HUES64 (cell line): Measurements from ENCODE around the gene CENPU.

Experiments
- H3K27ac ChIP-seq: 2 replicates; pipeline ENCODE4 v1.7.0; 2013; ENCODE audit warnings: low read depth, low read length, inconsistent platforms
- H3K27me3 ChIP-seq: 2 replicates; pipeline ENCODE4 v1.6.1; 2013; ENCODE audit warnings: mild to moderate bottlenecking, low read length; ENCODE audit not compliant: insufficient read depth
- H3K36me3 ChIP-seq: 2 replicates; pipeline ENCODE4 v1.6.1; 2013; ENCODE audit warnings: mild to moderate bottlenecking, low read length; ENCODE audit not compliant: insufficient read depth
- H3K4me1 ChIP-seq: 2 replicates; pipeline ENCODE4 v1.6.1; 2013; ENCODE audit warnings: mild to moderate bottlenecking, low read length, moderate library complexity; ENCODE audit not compliant: insufficient read depth
- H3K4me3 ChIP-seq: 2 replicates; pipeline ENCODE4 v1.5.1; 2013; ENCODE audit warnings: mild to moderate bottlenecking, low read length, moderate library complexity
- H3K9ac ChIP-seq: 2 replicates; pipeline ENCODE4 v1.6.1; 2013; ENCODE audit warnings: mild to moderate bottlenecking, low read depth, low read length
- H3K9me3 ChIP-seq: 2 replicates; pipeline ENCODE4 v1.6.1; 2013; ENCODE audit warnings: low read depth, low read length; ENCODE audit not compliant: insufficient read depth
- WGBS: fragments of 150-250, 120-280 bp; methylation state at CpG from one replicate; pipeline ENCODE4 v1.1.7; 2013; ENCODE audit warnings: missing lambda C conversion rate; 5-methylcytosine and 5-hydroxymethylcytosine counted together

CENPU gene

DNA sequence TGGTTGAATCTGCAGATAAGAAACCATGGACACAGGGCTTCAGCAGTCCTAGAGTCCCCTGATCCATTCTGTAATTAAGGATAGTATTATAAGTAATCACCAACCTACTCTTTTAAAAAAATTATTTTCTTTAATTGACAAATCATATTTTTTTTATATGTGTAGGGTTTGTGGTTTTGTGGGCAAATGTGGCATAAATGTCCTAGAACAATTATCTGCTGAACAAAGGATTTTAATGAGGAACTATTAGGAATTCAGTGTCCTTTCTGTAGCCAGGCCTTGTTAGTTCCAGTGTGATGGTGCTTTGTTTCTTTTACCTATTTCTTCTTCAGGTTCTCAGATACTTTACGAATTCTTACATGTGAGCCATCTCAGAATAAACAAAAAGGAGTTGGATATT is 52.0 kb downstream of the CENPU start:
- H3K9ac ChIP-seq: no peak overlapping the region
- H3K36me3 ChIP-seq: no peaks in the 10 kb centered on the region
- no peak overlapping the region for H3K4me3 ChIP-seq
- H3K27ac ChIP-seq: no peak overlapping the region
- 80% methylated on average over 1 of the region's 1 CpG for WGBS
- no peaks in the 10 kb centered on the region for H3K4me1 ChIP-seq
- H3K9me3 ChIP-seq: peaks cover 6% of the 10 kb centered on the region
- no peaks in the 10 kb centered on the region for H3K27me3 ChIP-seq

DNA sequence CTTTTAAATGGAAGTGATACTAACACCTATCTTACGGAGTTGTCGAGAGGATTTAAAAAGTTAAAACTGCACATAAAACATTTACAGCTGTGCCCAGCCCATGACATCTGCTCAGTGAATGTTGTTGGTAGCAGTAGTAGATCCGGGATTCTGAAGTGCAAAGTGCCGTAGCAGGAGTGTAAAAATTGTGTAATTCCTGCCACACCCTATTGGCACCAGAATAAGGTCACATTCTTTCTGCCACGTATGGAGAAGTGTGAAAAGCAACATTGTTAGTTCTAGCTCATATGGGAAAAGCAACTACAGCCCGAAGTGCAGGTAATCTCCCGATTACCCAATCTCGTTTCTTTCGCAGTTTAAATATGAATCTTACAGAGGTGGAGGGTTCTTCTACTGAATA is 53.2 kb downstream of the CENPU start:
- no peak overlapping the region for H3K4me3 ChIP-seq
- H3K36me3 ChIP-seq: no peaks in the 10 kb centered on the region
- 96% methylated on average over 9 of the region's 9 CpGs for WGBS
- no peaks in the 10 kb centered on the region for H3K27me3 ChIP-seq
- no peak overlapping the region for H3K9ac ChIP-seq
- H3K27ac ChIP-seq: no peak overlapping the region
- H3K9me3 ChIP-seq: peaks cover 6% of the 10 kb centered on the region
- no peaks in the 10 kb centered on the region for H3K4me1 ChIP-seq

DNA sequence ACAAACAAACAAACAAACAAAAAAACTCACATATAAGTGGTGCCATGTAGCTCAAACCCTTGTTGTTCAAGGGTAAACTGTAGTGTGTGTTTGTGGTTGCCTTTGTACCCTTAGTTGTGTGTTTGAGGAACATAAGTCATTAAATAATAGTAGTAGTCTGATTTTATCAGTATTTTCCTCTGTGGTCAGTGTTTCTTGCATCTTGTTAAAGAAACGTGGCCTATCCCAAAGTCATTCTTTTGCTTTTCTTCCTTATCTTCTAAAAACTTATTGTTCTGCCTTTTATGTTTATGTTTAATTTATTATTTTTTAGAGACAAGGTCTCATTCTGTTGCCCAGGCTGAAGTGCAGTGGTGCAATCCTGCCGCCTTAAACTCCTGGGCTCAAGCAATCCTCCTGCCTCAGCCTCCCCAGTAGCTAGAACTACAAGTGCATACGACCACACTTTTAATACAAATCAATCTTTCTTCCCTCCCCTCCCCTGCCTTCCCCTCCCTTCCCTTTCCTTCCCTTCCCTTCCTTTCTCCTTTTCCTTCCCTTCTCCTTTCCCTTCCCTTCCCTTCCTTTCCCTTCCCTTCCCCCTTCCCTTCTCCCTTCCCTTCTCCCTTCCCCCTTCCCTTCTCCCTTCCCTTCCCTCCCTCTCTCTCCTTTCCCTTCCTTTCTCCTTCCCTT is 57.9 kb downstream of the CENPU start:
- no peak overlapping the region for H3K27ac ChIP-seq
- WGBS: 91% methylated on average over 2 of the region's 3 CpGs
- no peak overlapping the region for H3K9ac ChIP-seq

DNA sequence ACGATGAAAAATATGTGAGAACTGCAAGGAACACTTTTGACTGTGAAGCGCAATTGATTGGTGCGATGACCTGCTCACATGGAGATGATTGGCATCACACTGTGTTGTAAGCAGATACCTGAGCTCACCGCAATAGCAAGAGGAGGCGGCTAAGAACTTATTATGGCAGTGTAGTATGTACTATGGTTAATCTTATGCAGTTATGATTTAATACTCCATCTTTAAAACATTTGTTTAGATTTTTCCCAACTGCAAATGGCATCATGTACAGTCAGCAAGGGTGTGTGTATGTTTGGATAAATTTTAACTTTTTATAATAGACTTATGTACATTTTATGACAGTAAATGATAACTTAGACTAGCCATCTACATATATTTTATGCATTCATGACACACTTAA is 58.9 kb downstream of the CENPU start:
- Histone ChIP-seq H3K9me3 (peaks cover 6% of the 10 kb centered on the region), H3K27ac (no peak overlapping the region), H3K27me3 (no peaks in the 10 kb centered on the region), H3K36me3 (peaks cover 13% of the 10 kb centered on the region), H3K9ac (no peak overlapping the region), H3K4me3 (no peak overlapping the region), H3K4me1 (no peaks in the 10 kb centered on the region)
- WGBS: 93% methylated on average over 5 of the region's 5 CpGs

More for the DNA sequence above, 57.9 kb downstream of the CENPU start:
- H3K36me3 ChIP-seq: peaks cover 13% of the 10 kb centered on the region
- no peaks in the 10 kb centered on the region for H3K27me3 ChIP-seq
- H3K4me3 ChIP-seq: no peak overlapping the region
- H3K9me3 ChIP-seq: peaks cover 6% of the 10 kb centered on the region
- H3K4me1 ChIP-seq: no peaks in the 10 kb centered on the region

DNA sequence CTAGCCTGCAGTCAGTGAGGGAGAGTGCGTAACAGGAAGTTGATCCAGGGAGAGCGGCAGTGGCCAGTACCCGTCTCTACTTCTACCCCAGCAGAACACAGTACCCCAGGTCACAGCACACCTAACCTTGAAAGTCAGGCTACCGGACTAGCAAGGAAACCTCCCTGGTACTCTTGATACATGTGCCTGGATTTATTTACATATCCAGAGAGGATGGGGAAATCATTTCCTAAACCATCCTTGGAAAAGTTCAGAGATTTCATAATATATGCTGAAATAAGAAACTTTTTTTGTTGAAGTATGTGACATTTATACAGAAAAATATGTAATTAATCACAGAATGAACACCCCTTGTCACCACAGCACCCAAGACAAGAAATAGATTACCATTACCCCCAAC is 59.9 kb downstream of the CENPU start:
- H3K4me1 ChIP-seq: no peaks in the 10 kb centered on the region
- H3K27ac ChIP-seq: no peak overlapping the region
- no peak overlapping the region for H3K4me3 ChIP-seq
- H3K27me3 ChIP-seq: no peaks in the 10 kb centered on the region
- peaks cover 13% of the 10 kb centered on the region for H3K36me3 ChIP-seq
- H3K9ac ChIP-seq: no peak overlapping the region
- no peaks in the 10 kb centered on the region for H3K9me3 ChIP-seq
- WGBS: 100% methylated on average over 4 of the region's 4 CpGs

DNA sequence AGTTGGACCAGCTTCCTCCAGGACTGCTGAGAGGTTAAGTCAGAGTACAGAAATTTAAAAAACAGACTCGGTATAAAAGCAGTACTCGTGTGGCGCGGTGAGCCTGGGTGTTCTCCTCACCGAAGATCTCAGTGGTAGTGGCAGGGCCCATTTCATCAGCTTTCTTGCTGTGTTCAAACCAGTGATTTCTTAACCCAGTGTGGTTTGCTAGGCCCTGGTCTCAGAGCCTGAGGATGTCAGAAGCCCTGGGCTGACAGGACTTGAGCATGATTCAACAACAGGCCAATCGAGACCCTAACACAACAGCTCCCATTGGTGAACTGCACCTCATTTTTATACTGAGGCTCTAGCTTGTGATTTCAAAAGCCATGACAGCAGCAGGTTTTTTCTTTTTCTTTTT is 61.2 kb downstream of the CENPU start:
- Histone ChIP-seq H3K9ac (no peak overlapping the region), H3K27ac (no peak overlapping the region), H3K4me3 (no peak overlapping the region), H3K36me3 (peaks cover 20% of the 10 kb centered on the region), H3K27me3 (no peaks in the 10 kb centered on the region), H3K9me3 (no peaks in the 10 kb centered on the region), H3K4me1 (no peaks in the 10 kb centered on the region)
- WGBS: 96% methylated on average over 6 of the region's 6 CpGs

DNA sequence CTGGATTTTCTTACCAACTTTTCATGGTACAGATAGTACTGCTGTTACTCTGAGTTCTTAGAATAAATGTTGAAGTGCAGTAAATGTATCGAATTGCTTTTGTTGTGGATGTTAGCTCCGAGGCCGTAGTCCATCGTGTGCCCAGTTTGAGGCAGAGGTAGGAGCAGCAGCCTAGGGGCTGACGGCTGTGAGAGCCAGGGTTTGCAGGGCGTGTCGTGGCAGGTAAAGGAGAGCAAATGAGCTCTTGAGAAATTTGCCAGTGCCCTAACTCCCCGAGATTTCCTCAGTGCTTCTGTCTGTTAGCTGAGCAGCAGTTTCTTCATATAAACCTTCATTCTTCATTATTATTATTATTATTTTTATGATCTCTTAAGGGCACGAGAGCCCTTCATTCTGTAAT is 62.8 kb downstream of the CENPU start:
- Histone ChIP-seq H3K36me3 (peaks cover 29% of the 10 kb centered on the region), H3K9ac (no peak overlapping the region), H3K27ac (0 out of 2 replicates have a peak overlapping the region, but pooled peaks have one; percentile 13), H3K4me3 (no peak overlapping the region), H3K4me1 (no peaks in the 10 kb centered on the region), H3K9me3 (no peaks in the 10 kb centered on the region), H3K27me3 (no peaks in the 10 kb centered on the region)
- WGBS: 93% methylated on average over 8 of the region's 9 CpGs

DNA sequence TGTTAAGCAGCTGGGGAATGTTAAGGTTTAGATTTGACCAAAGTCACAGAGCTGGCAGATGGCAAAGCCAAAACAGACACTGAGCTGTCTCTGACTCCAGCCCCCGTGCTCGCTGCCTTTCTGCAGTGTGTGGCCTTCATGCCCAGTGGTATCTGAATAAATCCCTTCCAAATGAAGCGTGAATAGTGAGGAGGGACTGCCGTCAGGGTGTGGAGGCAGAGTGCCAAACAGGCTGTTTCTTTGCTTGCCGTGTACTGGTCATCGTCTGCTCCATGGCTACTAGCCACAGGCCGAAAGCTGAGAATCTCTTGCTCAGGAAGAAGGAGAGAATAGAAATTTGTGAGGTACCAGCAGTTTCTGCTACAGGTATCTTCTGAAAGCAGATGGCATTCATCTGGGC is 64.6 kb downstream of the CENPU start:
- Histone ChIP-seq H3K9ac (no peak overlapping the region), H3K27me3 (no peaks in the 10 kb centered on the region), H3K4me3 (no peak overlapping the region), H3K4me1 (peaks cover 2% of the 10 kb centered on the region), H3K27ac (no peak overlapping the region), H3K9me3 (no peaks in the 10 kb centered on the region), H3K36me3 (peaks cover 28% of the 10 kb centered on the region)
- 89% methylated on average over 7 of the region's 7 CpGs for WGBS

DNA sequence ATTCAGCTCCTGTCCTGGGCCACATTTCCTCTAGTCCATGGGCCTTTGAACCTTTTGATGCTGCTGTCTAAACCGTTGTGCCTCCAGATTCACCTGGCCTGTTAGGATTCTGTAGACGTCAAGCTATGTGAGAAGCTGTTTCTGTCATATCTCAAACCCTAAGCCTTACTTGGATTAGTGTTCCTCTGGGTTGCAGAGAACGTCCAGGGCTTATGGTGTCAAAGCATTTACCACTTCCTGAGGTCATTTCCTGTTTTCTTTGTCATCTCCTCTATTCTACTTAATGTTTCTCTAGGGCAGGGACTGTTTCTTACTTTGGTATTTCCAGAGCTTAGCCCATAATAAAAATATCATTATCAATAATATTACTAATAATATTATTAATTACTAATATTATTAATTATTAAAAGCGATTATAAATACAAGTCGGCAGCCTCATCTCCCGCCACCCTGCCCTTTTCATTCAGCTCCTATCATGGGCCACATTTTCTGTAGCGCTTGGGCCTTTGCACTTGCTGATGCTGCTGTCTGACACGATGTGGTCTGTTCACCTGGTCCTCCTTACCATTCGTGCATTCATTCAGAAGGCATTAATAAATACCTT is 65.3 kb downstream of the CENPU start:
- Histone ChIP-seq H3K4me3 (no peak overlapping the region), H3K9ac (no peak overlapping the region), H3K36me3 (peaks cover 28% of the 10 kb centered on the region), H3K27me3 (no peaks in the 10 kb centered on the region), H3K27ac (no peak overlapping the region), H3K9me3 (no peaks in the 10 kb centered on the region), H3K4me1 (peaks cover 4% of the 10 kb centered on the region)
- WGBS: 93% methylated on average over 9 of the region's 9 CpGs

DNA sequence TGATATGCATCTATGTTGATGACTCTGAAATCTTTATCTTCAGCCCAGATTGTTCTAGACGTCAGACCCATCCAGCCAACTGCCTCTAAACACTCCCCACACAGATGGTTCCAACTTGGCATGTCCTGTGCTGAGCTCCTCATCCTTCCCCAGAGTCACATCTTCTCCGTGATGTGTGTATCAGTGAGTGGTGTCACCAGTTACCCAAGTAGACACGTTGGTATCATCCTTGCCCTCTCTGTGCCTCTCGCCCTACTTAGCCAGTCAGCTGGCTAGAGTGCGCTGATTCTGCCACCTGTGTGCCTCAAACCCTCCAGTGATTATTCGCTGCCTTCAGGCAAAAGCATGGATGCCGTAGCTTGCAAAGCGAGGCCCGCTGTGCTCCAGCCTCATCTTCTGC is 65.8 kb downstream of the CENPU start:
- Histone ChIP-seq H3K36me3 (peaks cover 28% of the 10 kb centered on the region), H3K4me3 (no peak overlapping the region), H3K27ac (no peak overlapping the region), H3K27me3 (no peaks in the 10 kb centered on the region), H3K9ac (no peak overlapping the region), H3K4me1 (peaks cover 4% of the 10 kb centered on the region), H3K9me3 (no peaks in the 10 kb centered on the region)
- WGBS: 96% methylated on average over 9 of the region's 9 CpGs

DNA sequence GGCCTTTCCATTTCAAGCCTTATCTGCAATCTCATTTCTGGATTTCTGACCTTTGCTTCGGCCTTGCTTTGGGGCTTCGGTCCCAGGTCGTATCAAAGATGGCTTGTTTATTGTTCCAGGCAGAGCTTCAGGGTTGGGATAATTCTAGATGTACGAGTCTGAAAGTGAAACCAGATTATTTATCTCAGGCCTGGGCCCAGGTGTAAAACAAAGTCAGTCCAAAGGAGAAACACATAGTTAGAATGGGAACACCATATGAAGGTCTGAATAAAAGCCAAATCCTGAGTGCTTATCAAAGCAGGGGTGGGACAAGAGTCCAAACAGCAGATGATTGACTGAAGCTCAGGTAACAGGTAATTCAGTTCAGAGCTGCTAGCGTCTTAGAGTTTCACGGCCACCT is 67.2 kb downstream of the CENPU start:
- Histone ChIP-seq H3K36me3 (peaks cover 20% of the 10 kb centered on the region; the same call in 1 of the 2 replicates), H3K9ac (no peak overlapping the region), H3K9me3 (no peaks in the 10 kb centered on the region), H3K27ac (no peak overlapping the region), H3K4me1 (peaks cover 4% of the 10 kb centered on the region), H3K27me3 (no peaks in the 10 kb centered on the region), H3K4me3 (no peak overlapping the region)
- WGBS: 97% methylated on average over 6 of the region's 6 CpGs
